ENCODE measurements around the gene TMEM9B. TPM values are rescaled to one million over a fixed set of nuclear protein-coding genes. Genes with fewer than 3 reads are reported as not detected.

The TMEM9B gene
- total and polyA plus RNA-seq, 4 donors = 35.3 to 55.9 (median 44.7) TPM

GRCh38 chr11:8910649-8911026, 53.6 kb downstream of the TMEM9B start:
- TF ChIP-seq CTCF (IDR thresholded peaks at IDR 0.05; ENCODE audit: control extremely low read depth, extremely low read depth) = no peak
- peak overlapping the region; percentile 43 to 86 for H3K9ac ChIP-seq (ENCODE audit: insufficient read depth in 1 of 2, low read length in 2 of 2)
- ATAC-seq (ENCODE audit: insufficient read depth, low FRiP score) (peak; percentile 7), DNase-seq (no peak)
- 1 to 6% methylated on average over 14 to 18 of the region's 19 CpGs for WGBS, 2 donors
- H3K9me3 ChIP-seq (ENCODE audit: control insufficient read depth in 4 of 4, insufficient read depth in 3 of 4, low read length in 3 of 4) = no peaks in the 10 kb centered on the region
- H3K27me3 ChIP-seq (ENCODE audit: control insufficient read depth in 3 of 3, insufficient read depth in 3 of 3, low read length in 2 of 3) = no peaks in the 10 kb centered on the region
- peak overlapping the region; percentile 44 for H3K4me3 ChIP-seq
- H3K27ac ChIP-seq (ENCODE audit: low read depth in 1 of 2, low read length in 1 of 2) = peak overlapping the region in 1 of 2 donors; percentile 45
- H3K4me1 ChIP-seq (ENCODE audit: control insufficient read depth in 5 of 5, insufficient read depth in 5 of 5, low read length in 5 of 5) = peaks cover 0 to 18% (median 6%) of the 10 kb centered on the region in 5 donors
- H3K36me3 ChIP-seq (ENCODE audit: control insufficient read depth in 4 of 4, insufficient read depth in 4 of 4, low read length in 4 of 4) = no peaks in the 10 kb centered on the region

GRCh38 chr11:8908099-8908498, 56.1 kb downstream of the TMEM9B start:
- DNase-seq (no peak), ATAC-seq (ENCODE audit: insufficient read depth, low FRiP score) (no peak)
- no peak overlapping the region for H3K9ac ChIP-seq (ENCODE audit: insufficient read depth in 1 of 2, low read length in 2 of 2)
- TF ChIP-seq CTCF (IDR thresholded peaks at IDR 0.05; ENCODE audit: control extremely low read depth, extremely low read depth) = no peak
- no peak overlapping the region for H3K4me3 ChIP-seq
- peaks cover 0 to 13% (median 1%) of the 10 kb centered on the region in 5 donors for H3K4me1 ChIP-seq (ENCODE audit: control insufficient read depth in 5 of 5, insufficient read depth in 5 of 5, low read length in 5 of 5)
- no peaks in the 10 kb centered on the region for H3K9me3 ChIP-seq (ENCODE audit: control insufficient read depth in 4 of 4, insufficient read depth in 3 of 4, low read length in 3 of 4)
- H3K36me3 ChIP-seq (ENCODE audit: control insufficient read depth in 4 of 4, insufficient read depth in 4 of 4, low read length in 4 of 4) = no peaks in the 10 kb centered on the region
- no peaks in the 10 kb centered on the region for H3K27me3 ChIP-seq (ENCODE audit: control insufficient read depth in 3 of 3, insufficient read depth in 3 of 3, low read length in 2 of 3)
- H3K27ac ChIP-seq (ENCODE audit: low read depth in 1 of 2, low read length in 1 of 2) = no peak overlapping the region

GRCh38 chr11:8907116-8907515, 57.1 kb downstream of the TMEM9B start:
- H3K4me1 ChIP-seq (ENCODE audit: control insufficient read depth in 5 of 5, insufficient read depth in 5 of 5, low read length in 5 of 5) = peaks cover 0 to 9% (median under 1%) of the 10 kb centered on the region in 5 donors
- DNase-seq = no peak
- no peak for TF ChIP-seq CTCF (IDR thresholded peaks at IDR 0.05; ENCODE audit: control extremely low read depth, extremely low read depth)
- no peaks in the 10 kb centered on the region for H3K9me3 ChIP-seq (ENCODE audit: control insufficient read depth in 4 of 4, insufficient read depth in 3 of 4, low read length in 3 of 4)
- ATAC-seq (ENCODE audit: insufficient read depth, low FRiP score) = no peak
- no peak overlapping the region for H3K4me3 ChIP-seq
- 87 to 100% methylated on average over 1 of the region's 1 CpG for WGBS, 2 donors
- no peak overlapping the region for H3K27ac ChIP-seq (ENCODE audit: low read depth in 1 of 2, low read length in 1 of 2)
- no peak overlapping the region for H3K9ac ChIP-seq (ENCODE audit: insufficient read depth in 1 of 2, low read length in 2 of 2)
- no peaks in the 10 kb centered on the region for H3K36me3 ChIP-seq (ENCODE audit: control insufficient read depth in 4 of 4, insufficient read depth in 4 of 4, low read length in 4 of 4)
- no peaks in the 10 kb centered on the region for H3K27me3 ChIP-seq (ENCODE audit: control insufficient read depth in 3 of 3, insufficient read depth in 3 of 3, low read length in 2 of 3)

- Histone ChIP-seq H3K4me3 (no peak overlapping the region), H3K9me3 (ENCODE audit: control insufficient read depth in 4 of 4, insufficient read depth in 3 of 4, low read length in 3 of 4) (no peaks in the 10 kb centered on the region), H3K4me1 (ENCODE audit: control insufficient read depth in 5 of 5, insufficient read depth in 5 of 5, low read length in 5 of 5) (peaks cover 0 to 6% (median 0%) of the 10 kb centered on the region in 5 donors), H3K36me3 (ENCODE audit: control insufficient read depth in 4 of 4, insufficient read depth in 4 of 4, low read length in 4 of 4) (no peaks in the 10 kb centered on the region), H3K9ac (ENCODE audit: insufficient read depth in 1 of 2, low read length in 2 of 2) (no peak overlapping the region), H3K27ac (ENCODE audit: low read depth in 1 of 2, low read length in 1 of 2) (no peak overlapping the region), H3K27me3 (ENCODE audit: control insufficient read depth in 3 of 3, insufficient read depth in 3 of 3, low read length in 2 of 3) (no peaks in the 10 kb centered on the region)
- TF ChIP-seq CTCF (IDR thresholded peaks at IDR 0.05; ENCODE audit: control extremely low read depth, extremely low read depth) = no peak
- ATAC-seq (ENCODE audit: insufficient read depth, low FRiP score) = no peak
- 71 to 95% methylated on average over 5 of the region's 5 CpGs for WGBS, 2 donors
- no peak for DNase-seq
Measured at GRCh38 chr11:8905528-8906165, 58.6 kb downstream of the TMEM9B start.

Measured in lung (tissue), 12 donors.